DOHH2 (cell line): Measurements from ENCODE around the gene TNRC6C.

Experiments
- H3F3A ChIP-seq: fragments of 200-600 bp; sonication (generic), shearing (Covaris generic); 2 replicates; pipeline ENCODE4 v1.6.0; 2016; ENCODE audit warnings: antibody characterized with exemption, mild to moderate bottlenecking; ENCODE audit not compliant: control insufficient read depth, insufficient read depth
- H3K27ac ChIP-seq: fragments of 200-600 bp; sonication (generic); 2 replicates; pipeline ENCODE4 v1.5.1; 2014; ENCODE audit warnings: low read depth, mild to moderate bottlenecking, low read length, moderate library complexity
- H3K27me3 ChIP-seq: fragments of 200-600 bp; sonication (generic); 2 replicates; pipeline ENCODE4 v1.6.1; 2014; ENCODE audit warnings: mild to moderate bottlenecking, low read length, mixed read lengths; ENCODE audit not compliant: control insufficient read depth
- H3K36me3 ChIP-seq: fragments of 200-600 bp; sonication (generic); 2 replicates; pipeline ENCODE4 v1.6.1; 2014; ENCODE audit warnings: mild to moderate bottlenecking, low read length, moderate library complexity, mixed read lengths; ENCODE audit not compliant: control insufficient read depth
- H3K4me1 ChIP-seq: fragments of 200-600 bp; sonication (generic); 2 replicates; pipeline ENCODE4 v1.6.1; 2014; ENCODE audit warnings: mild to moderate bottlenecking, low read length, mixed read lengths; ENCODE audit not compliant: control insufficient read depth
- H3K4me2 ChIP-seq: fragments of 200-600 bp; sonication (generic); 2 replicates; pipeline ENCODE4 v1.6.0; 2014; ENCODE audit warnings: mild to moderate bottlenecking, low read length, moderate library complexity
- H3K4me3 ChIP-seq: fragments of 200-600 bp; sonication (generic); 2 replicates; pipeline ENCODE4 v1.5.1; 2014; ENCODE audit warnings: mild to moderate bottlenecking, low read length, mixed read lengths
- H3K79me2 ChIP-seq: fragments of 200-600 bp; sonication (generic); 2 replicates; pipeline ENCODE4 v1.6.1; 2014; ENCODE audit warnings: mild to moderate bottlenecking, low read length, mixed read lengths; ENCODE audit not compliant: control insufficient read depth
- H3K9me2 ChIP-seq: fragments of 200-600 bp; sonication (generic); replicated peaks from 2 replicates; pipeline ENCODE4 v1.6.1; 2014; ENCODE audit warnings: mild to moderate bottlenecking, low read length, mixed read lengths; ENCODE audit not compliant: control insufficient read depth
- H3K9me3 ChIP-seq: fragments of 200-600 bp; sonication (generic); 2 replicates; pipeline ENCODE4 v1.6.1; 2014; ENCODE audit warnings: antibody characterized with exemption, low read length, mixed read lengths; ENCODE audit not compliant: control insufficient read depth, insufficient read depth
- H4K20me1 ChIP-seq: fragments of 200-600 bp; sonication (generic); 2 replicates; pipeline ENCODE4 v1.6.0; 2014; ENCODE audit warnings: low read depth, mild to moderate bottlenecking, antibody characterized with exemption, low read length, moderate library complexity; ENCODE audit not compliant: control insufficient read depth, insufficient read depth
- EZH2phosphoT487 ChIP-seq: fragments of 200-600 bp; sonication (generic); IDR thresholded peaks from 2 replicates; pipeline ENCODE4 v1.6.1; 2017; ENCODE audit warnings: borderline replicate concordance, mild to moderate bottlenecking, antibody characterized with exemption, low read length, moderate library complexity, mixed read lengths
- TF ChIP-seq, protein P1 (sequence below): fragments of 200-600 bp; sonication (generic); IDR thresholded peaks from one replicate; pipeline ENCODE4 v1.5.1; 2014; ENCODE audit warnings: antibody characterized with exemption, mild to moderate bottlenecking, low read depth, low read length; ENCODE audit not compliant: poor library complexity, severe bottlenecking

TNRC6C gene

DNA sequence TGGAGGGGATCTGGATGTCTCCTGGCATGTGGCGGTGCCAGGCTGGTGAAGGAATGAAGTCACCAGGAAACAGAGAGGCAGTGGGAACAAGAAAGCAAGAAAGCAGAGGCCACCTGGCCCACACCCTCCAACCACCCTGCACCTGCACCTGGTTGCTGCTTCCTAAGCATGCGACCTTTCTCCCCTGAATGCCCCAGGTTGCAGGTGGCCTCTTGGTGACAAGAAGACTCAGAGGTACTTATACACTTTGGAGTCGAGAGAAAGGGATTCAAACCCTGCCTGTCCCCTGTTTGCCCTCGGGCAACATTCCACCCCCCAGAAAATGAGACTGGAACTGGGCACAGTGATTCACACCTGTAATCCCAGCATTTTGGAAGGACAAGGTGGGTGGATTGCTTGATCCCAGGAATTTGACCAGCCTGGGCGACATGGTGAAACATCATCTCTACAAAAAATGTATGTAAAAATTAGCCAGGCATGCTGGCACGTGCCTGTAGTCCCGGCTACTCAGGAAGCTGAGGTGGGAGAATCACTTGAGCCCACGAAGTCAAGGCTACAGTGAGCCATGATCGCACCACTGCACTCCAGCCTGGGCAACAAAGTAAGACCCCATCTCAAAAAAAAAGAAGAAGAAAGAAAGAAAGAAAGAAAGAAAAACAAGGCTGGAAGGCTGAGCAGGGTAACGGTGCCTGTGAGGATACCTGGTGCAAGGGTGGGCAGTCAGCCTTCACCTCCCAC is 34.6 kb upstream of the TNRC6C start:
- Histone ChIP-seq H3K4me1 (no peaks in the 10 kb centered on the region), H3K9me2 (no peaks in the 10 kb centered on the region), H4K20me1 (no peaks in the 10 kb centered on the region), H3K79me2 (no peaks in the 10 kb centered on the region), H3K36me3 (no peaks in the 10 kb centered on the region), H3F3A (no peaks in the 10 kb centered on the region), H3K4me3 (no peak overlapping the region), H3K9me3 (no peaks in the 10 kb centered on the region), H3K27me3 (peaks cover 45% of the 10 kb centered on the region), H3K27ac (no peak overlapping the region), H3K4me2 (no peak overlapping the region)
- no peak for TF ChIP-seq EZH2phosphoT487
- TF ChIP-seq, protein P1, sequence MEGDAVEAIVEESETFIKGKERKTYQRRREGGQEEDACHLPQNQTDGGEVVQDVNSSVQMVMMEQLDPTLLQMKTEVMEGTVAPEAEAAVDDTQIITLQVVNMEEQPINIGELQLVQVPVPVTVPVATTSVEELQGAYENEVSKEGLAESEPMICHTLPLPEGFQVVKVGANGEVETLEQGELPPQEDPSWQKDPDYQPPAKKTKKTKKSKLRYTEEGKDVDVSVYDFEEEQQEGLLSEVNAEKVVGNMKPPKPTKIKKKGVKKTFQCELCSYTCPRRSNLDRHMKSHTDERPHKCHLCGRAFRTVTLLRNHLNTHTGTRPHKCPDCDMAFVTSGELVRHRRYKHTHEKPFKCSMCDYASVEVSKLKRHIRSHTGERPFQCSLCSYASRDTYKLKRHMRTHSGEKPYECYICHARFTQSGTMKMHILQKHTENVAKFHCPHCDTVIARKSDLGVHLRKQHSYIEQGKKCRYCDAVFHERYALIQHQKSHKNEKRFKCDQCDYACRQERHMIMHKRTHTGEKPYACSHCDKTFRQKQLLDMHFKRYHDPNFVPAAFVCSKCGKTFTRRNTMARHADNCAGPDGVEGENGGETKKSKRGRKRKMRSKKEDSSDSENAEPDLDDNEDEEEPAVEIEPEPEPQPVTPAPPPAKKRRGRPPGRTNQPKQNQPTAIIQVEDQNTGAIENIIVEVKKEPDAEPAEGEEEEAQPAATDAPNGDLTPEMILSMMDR = no peak

DNA sequence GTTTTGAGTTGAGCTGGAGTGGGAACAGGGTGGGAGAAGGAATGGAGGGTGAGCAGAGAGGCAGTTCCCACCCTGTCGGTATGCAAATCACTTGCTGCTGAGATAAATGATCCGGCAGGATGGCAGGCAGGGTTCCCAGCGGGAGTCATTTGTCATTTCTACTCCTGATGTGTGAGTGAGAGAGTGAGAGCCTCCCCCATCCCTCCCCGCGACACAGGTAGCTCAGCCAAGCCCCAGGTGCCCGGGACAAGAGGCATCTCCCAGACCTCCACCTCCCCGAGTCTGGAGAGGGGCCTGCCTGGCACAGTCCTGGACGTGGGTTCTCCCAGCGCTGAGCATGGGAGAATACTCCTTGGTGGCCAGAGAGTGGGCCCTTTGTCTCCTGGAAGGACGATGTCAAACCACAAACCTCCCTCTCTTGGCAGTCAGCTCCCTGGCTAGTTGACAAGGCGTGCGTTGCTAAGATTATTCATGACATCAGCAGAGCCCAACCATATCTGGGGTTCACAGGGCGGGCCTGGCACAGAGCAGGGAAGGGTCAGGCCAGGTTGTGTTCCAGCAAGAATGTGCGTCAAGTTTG is 33.7 kb upstream of the TNRC6C start:
- no peak overlapping the region for H3K4me2 ChIP-seq
- H3K9me2 ChIP-seq = no peaks in the 10 kb centered on the region
- H3K4me1 ChIP-seq = no peaks in the 10 kb centered on the region
- no peak overlapping the region for H3K27ac ChIP-seq
- H4K20me1 ChIP-seq = no peaks in the 10 kb centered on the region
- H3K9me3 ChIP-seq = no peaks in the 10 kb centered on the region
- no peaks in the 10 kb centered on the region for H3F3A ChIP-seq
- TF ChIP-seq EZH2phosphoT487 = no peak
- TF ChIP-seq, protein P1 = no peak
- H3K4me3 ChIP-seq = no peak overlapping the region
- H3K27me3 ChIP-seq = peaks cover 49% of the 10 kb centered on the region
- H3K36me3 ChIP-seq = no peaks in the 10 kb centered on the region
- H3K79me2 ChIP-seq = no peaks in the 10 kb centered on the region

DNA sequence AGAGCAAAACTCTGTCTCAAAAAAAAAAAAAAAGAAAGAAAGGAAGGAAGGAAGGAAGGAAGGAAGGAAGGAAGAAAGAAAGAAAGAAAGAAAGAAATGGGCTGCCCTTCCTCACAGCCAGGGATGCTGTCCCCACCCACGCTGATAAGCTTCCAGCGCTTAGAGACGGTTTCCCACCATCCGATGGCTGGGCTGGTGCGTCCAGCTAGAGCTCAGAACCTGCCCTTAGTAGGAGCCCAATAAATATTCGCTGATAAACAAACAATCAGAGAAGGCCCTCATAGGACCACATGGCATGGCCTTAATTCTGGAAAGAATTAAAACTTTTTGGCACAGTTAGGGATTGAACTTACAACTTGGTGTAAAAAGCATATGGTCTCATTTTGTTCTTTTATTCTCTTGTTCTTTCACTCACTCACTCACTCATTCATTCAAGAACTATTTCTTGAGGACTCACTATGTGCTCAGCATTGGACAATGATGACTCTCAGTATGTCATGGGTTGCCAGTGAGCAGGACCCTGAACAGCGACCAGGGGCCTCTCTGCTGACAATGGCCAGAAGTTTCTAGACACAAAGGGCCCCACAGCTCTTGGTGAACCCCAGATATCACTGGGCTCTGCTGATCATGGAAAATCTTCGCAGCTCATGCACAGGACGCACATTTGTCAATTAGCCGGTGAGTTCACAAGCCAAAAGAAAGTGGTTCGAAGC is 32.5 kb upstream of the TNRC6C start:
- H3K9me2 ChIP-seq = no peaks in the 10 kb centered on the region
- H3K79me2 ChIP-seq = no peaks in the 10 kb centered on the region
- no peak overlapping the region for H3K4me3 ChIP-seq
- no peaks in the 10 kb centered on the region for H3F3A ChIP-seq
- H3K36me3 ChIP-seq = no peaks in the 10 kb centered on the region
- TF ChIP-seq EZH2phosphoT487 = no peak
- TF ChIP-seq, protein P1 = no peak
- no peaks in the 10 kb centered on the region for H3K9me3 ChIP-seq
- H3K27me3 ChIP-seq = peaks cover 49% of the 10 kb centered on the region
- H4K20me1 ChIP-seq = no peaks in the 10 kb centered on the region
- H3K4me2 ChIP-seq = no peak overlapping the region
- no peak overlapping the region for H3K27ac ChIP-seq
- no peaks in the 10 kb centered on the region for H3K4me1 ChIP-seq
